HG03520 (cell line): ENCODE measurements around the gene CTXND2.
A peak's percentile ranks its signal among the peaks of the same experiment; 100 is the strongest.
"Not testable (repeated sequence)": the region's sequence is repeated elsewhere in the genome, so short reads cannot be mapped to it uniquely, and the experiment has no call there.

Experiments used
- ATAC-seq: cut with Tn5 transposase; IDR thresholded peaks from one replicate; pipeline ENCODE4 v1.9.1; 2021; ENCODE audit warnings: mild to moderate bottlenecking, moderate library complexity; ENCODE audit not compliant: unreplicated experiment

The CTXND2 gene

GRCh38 chr1:150890033-150890416 lies 3.1 kb downstream of the CTXND2 start:
- no peak for ATAC-seq

- ATAC-seq: no peak
Observed at GRCh38 chr1:150893336-150893913, 6.5 kb downstream of the CTXND2 start.

- ATAC-seq: no peak
Observed at GRCh38 chr1:150895618-150896017, 8.7 kb downstream of the CTXND2 start.

- not testable (repeated sequence) for ATAC-seq
Observed at GRCh38 chr1:150899795-150900194, 12.9 kb downstream of the CTXND2 start.

GRCh38 chr1:150902346-150902745 lies 15.4 kb downstream of the CTXND2 start:
- no peak for ATAC-seq

- ATAC-seq: no peak
Observed at GRCh38 chr1:150902751-150903150, 15.8 kb downstream of the CTXND2 start.

GRCh38 chr1:150905301-150905700 lies 18.4 kb downstream of the CTXND2 start:
- ATAC-seq: no peak

GRCh38 chr1:150906329-150906728 lies 19.4 kb downstream of the CTXND2 start:
- no peak for ATAC-seq

GRCh38 chr1:150906813-150907212 lies 19.9 kb downstream of the CTXND2 start:
- ATAC-seq: no peak

GRCh38 chr1:150909585-150910180 lies 22.7 kb downstream of the CTXND2 start:
- no peak for ATAC-seq

- no peak for ATAC-seq
Observed at GRCh38 chr1:150912623-150913022, 25.7 kb downstream of the CTXND2 start.

- ATAC-seq: no peak
Observed at GRCh38 chr1:150917387-150917786, 30.5 kb downstream of the CTXND2 start.

GRCh38 chr1:150922519-150922975 lies 35.6 kb downstream of the CTXND2 start:
- peak; percentile 50 for ATAC-seq

- ATAC-seq: no peak
Observed at GRCh38 chr1:150925080-150925479, 38.1 kb downstream of the CTXND2 start.

- ATAC-seq: peak; percentile 83
Observed at GRCh38 chr1:150926097-150926741, 39.3 kb downstream of the CTXND2 start, which contains the start of gene SETDB1. SETDB1 (plus strand) TSS chr1:150926363; CDS start chr1:150927715, 1,352 bp downstream.

GRCh38 chr1:150927624-150928023 lies 40.7 kb downstream of the CTXND2 start:
- ATAC-seq: no peak

- ATAC-seq: no peak
Observed at GRCh38 chr1:150928286-150928685, 41.4 kb downstream of the CTXND2 start.

GRCh38 chr1:150928775-150929174 lies 41.8 kb downstream of the CTXND2 start:
- ATAC-seq: not testable (repeated sequence)

- ATAC-seq: no peak
Observed at GRCh38 chr1:150931773-150932172, 44.8 kb downstream of the CTXND2 start.

- ATAC-seq: no peak
Observed at GRCh38 chr1:150944856-150945255, 57.9 kb downstream of the CTXND2 start.

- no peak for ATAC-seq
Observed at GRCh38 chr1:150954708-150955107, 67.8 kb downstream of the CTXND2 start.

GRCh38 chr1:150955280-150955679 lies 68.3 kb downstream of the CTXND2 start:
- no peak for ATAC-seq
